ENCODE data around the gene LRP2BP.
"Not testable (repeated sequence)": the region's sequence is repeated elsewhere in the genome, so short reads cannot be mapped to it uniquely, and the experiment has no call there.

- TF ChIP-seq EP300, CTCF (IDR thresholded peaks at IDR 0.05): not testable (repeated sequence)
Measured at GRCh38 chr4:185362570-185362969, 33.2 kb downstream of the LRP2BP start.
